GM23338 (cell line): ENCODE data around the gene ZCCHC14. TPM values are rescaled to one million over a fixed set of nuclear protein-coding genes. Genes with fewer than 3 reads are reported as not detected.

ENCODE experiments used
- ATAC-seq: fragments of 200-7000 bp; cut with Tn5 transposase; 3 replicates; pipeline ENCODE4 v1.9.1; 2020
- DNase-seq: peaks from one replicate; pipeline ENCODE4 v3.0.0-alpha.2; 2015; ENCODE audit warnings: low spot score
- H2AFZ ChIP-seq: fragments of 200-600 bp; sonication (generic); 2 replicates; pipeline ENCODE4 v1.8.0; 2016; ENCODE audit warnings: antibody characterized with exemption, mild to moderate bottlenecking, moderate library complexity
- H3F3A ChIP-seq: fragments of 200-600 bp; sonication (generic); replicated peaks from 2 replicates; pipeline ENCODE4 v1.8.0; 2017; ENCODE audit warnings: antibody characterized with exemption, mixed run types, low read depth
- H3K27ac ChIP-seq: fragments of 200-600 bp; sonication (generic); 2 replicates; pipeline ENCODE4 v1.6.1; 2016; ENCODE audit warnings: low read depth
- H3K27me3 ChIP-seq: fragments of 200-600 bp; sonication (generic); 2 replicates; pipeline ENCODE4 v1.8.0; 2016; ENCODE audit warnings: mild to moderate bottlenecking, mixed run types, moderate library complexity; ENCODE audit not compliant: insufficient read depth
- H3K36me3 ChIP-seq: fragments of 200-600 bp; sonication (generic); 2 replicates; pipeline ENCODE4 v1.8.0; 2016; ENCODE audit warnings: mild to moderate bottlenecking; ENCODE audit not compliant: insufficient read depth
- H3K4me1 ChIP-seq: fragments of 200-600 bp; sonication (generic); 2 replicates; pipeline ENCODE4 v1.8.0; 2016; ENCODE audit warnings: mild to moderate bottlenecking, moderate library complexity; ENCODE audit not compliant: insufficient read depth
- H3K4me2 ChIP-seq: fragments of 200-600 bp; sonication (generic); 2 replicates; pipeline ENCODE4 v1.7.1; 2017; ENCODE audit warnings: mixed run types
- H3K4me3 ChIP-seq: fragments of 200-600 bp; sonication (generic); 2 replicates; pipeline ENCODE4 v1.6.1; 2016; ENCODE audit warnings: mixed run types
- H3K79me2 ChIP-seq: fragments of 200-600 bp; sonication (generic); replicated peaks from 2 replicates; pipeline ENCODE4 v1.8.0; 2017; ENCODE audit warnings: mild to moderate bottlenecking; ENCODE audit not compliant: insufficient read depth
- H3K9me2 ChIP-seq: fragments of 200-600 bp; sonication (generic); 2 replicates; pipeline ENCODE4 v1.8.0; 2017; ENCODE audit not compliant: insufficient read depth
- H4K20me1 ChIP-seq: fragments of 200-600 bp; sonication (generic); replicated peaks from 2 replicates; pipeline ENCODE4 v1.8.0; 2017; ENCODE audit warnings: mild to moderate bottlenecking; ENCODE audit not compliant: insufficient read depth
- H3K27ac Mint-ChIP-seq: 2 replicates; pipeline ENCODE4 v1.8.0; 2020; ENCODE audit warnings: inconsistent platforms, mild to moderate bottlenecking, moderate library complexity, mixed read lengths
- H3K27me3 Mint-ChIP-seq: 3 replicates; pipeline ENCODE4 v1.8.0; 2022; ENCODE audit warnings: low read depth, mild to moderate bottlenecking, moderate library complexity, mixed read lengths, inconsistent platforms; ENCODE audit not compliant: insufficient read depth, poor library complexity
- H3K36me3 Mint-ChIP-seq: 3 replicates; pipeline ENCODE4 v1.8.0; 2021; ENCODE audit warnings: low read depth, mild to moderate bottlenecking, inconsistent platforms, moderate library complexity, mixed read lengths
- H3K4me1 Mint-ChIP-seq: 3 replicates; pipeline ENCODE4 v1.8.0; 2020; ENCODE audit warnings: mild to moderate bottlenecking, inconsistent platforms, mixed read lengths
- H3K4me3 Mint-ChIP-seq: 3 replicates; pipeline ENCODE4 v1.8.0; 2021; ENCODE audit warnings: moderate library complexity, mild to moderate bottlenecking, inconsistent platforms, mixed read lengths
- H3K9me3 Mint-ChIP-seq: 3 replicates; pipeline ENCODE4 v1.8.0; 2020; ENCODE audit warnings: moderate library complexity, mild to moderate bottlenecking, inconsistent platforms, mixed read lengths
- CREB1 ChIP-seq: fragments of 250-450 bp; sonication (Bioruptor Pico); IDR thresholded peaks from 2 replicates; pipeline ENCODE4 v1.5.0; 2020; ENCODE audit warnings: low read depth, mild to moderate bottlenecking, moderate library complexity
- CTCF ChIP-seq, 2 experiments: fragments of 200-600 bp in 1 of 2; sonication (generic) in 1 of 2; conservative IDR thresholded peaks; 2 replicates each; pipeline versions ENCODE4 v1.5.1 to v1.6.1; 2016 to 2017; ENCODE audit warnings: antibody characterized with exemption in 2 of 2, low read depth in 2 of 2, mild to moderate bottlenecking in 2 of 2, moderate library complexity in 1 of 2
- ETS1 ChIP-seq: IDR thresholded peaks from 2 replicates; pipeline ENCODE4 v1.6.1; 2016; ENCODE audit warnings: antibody characterized with exemption
- EZH2 ChIP-seq: fragments of 200-600 bp; sonication (generic); IDR thresholded peaks from one replicate; pipeline ENCODE4 v1.8.0; 2017; ENCODE audit warnings: antibody characterized with exemption, mild to moderate bottlenecking, low read depth; ENCODE audit not compliant: unreplicated experiment
- JUNB ChIP-seq: IDR thresholded peaks from one replicate; pipeline ENCODE4 v1.6.1; 2016; ENCODE audit warnings: antibody characterized with exemption; ENCODE audit not compliant: unreplicated experiment
- NANOG ChIP-seq: IDR thresholded peaks from 2 replicates; pipeline ENCODE4 v1.6.1; 2016; ENCODE audit warnings: antibody characterized with exemption, borderline replicate concordance
- REST ChIP-seq: IDR thresholded peaks from one replicate; pipeline ENCODE4 v1.6.1; 2018; ENCODE audit warnings: antibody characterized with exemption; ENCODE audit not compliant: unreplicated experiment
- STAT1 ChIP-seq: IDR thresholded peaks from one replicate; pipeline ENCODE4 v1.6.1; 2016; ENCODE audit warnings: antibody characterized with exemption; ENCODE audit not compliant: unreplicated experiment
- ZNF331 ChIP-seq: fragments of 250-450 bp; sonication (Bioruptor Pico); IDR thresholded peaks from 2 replicates; pipeline ENCODE4 v1.5.0; 2020; ENCODE audit warnings: low read depth, mild to moderate bottlenecking, moderate library complexity
- ZNF462 ChIP-seq: fragments of 250-450 bp; sonication (Bioruptor Pico); IDR thresholded peaks from 2 replicates; pipeline ENCODE4 v1.5.0; 2020; ENCODE audit warnings: mild to moderate bottlenecking, moderate library complexity
- polyA plus RNA-seq: library from polyadenylated mRNA; unstranded; fragments of >200 nt; fragmentation: Nextera tagmentation; extraction: Ambion mirVana; gene quantifications from 2 replicates; pipeline ENCODE4 v1.2.1, GENCODE V29; 2016
- total RNA-seq: library from RNA; depleted of rRNA; stranded (reverse); fragments of >200 nt; shearing (Covaris generic); gene quantifications from 2 replicates; pipeline ENCODE4 v1.2.3, GENCODE V29; 2014

The ZCCHC14 gene
- total and polyA plus RNA-seq, 2 experiments from 2014 or later = 6.8 to 22.4 TPM

GRCh38 chr16:87507351-87508069 lies 14.7 kb upstream of the ZCCHC14 start (continued):
- TF ChIP-seq ETS1 = no peak
- TF ChIP-seq ZNF331 (CRISPR knock-in tag) = no peak
- no peak for TF ChIP-seq CTCF (conservative IDR thresholded peaks at IDR 0.05; ENCODE audit: low read depth in 2 of 2)
- TF ChIP-seq STAT1 = no peak
- no peak for TF ChIP-seq REST
- TF ChIP-seq CREB1 = no peak
- TF ChIP-seq NANOG = no peak

- Mint-ChIP-seq H3K4me3 (no peak overlapping the region), H3K9me3 (peaks cover 4% of the 10 kb centered on the region; the same call in 2 of the 3 replicates), H3K4me1 (peaks cover 5% of the 10 kb centered on the region; the same call in 2 of the 3 replicates), H3K27me3 (no peaks in the 10 kb centered on the region), H3K27ac (no peak overlapping the region; the same call in 1 of the 2 replicates), H3K36me3 (no peaks in the 10 kb centered on the region)
- H4K20me1 ChIP-seq = no peaks in the 10 kb centered on the region
- no peak overlapping the region; the same call in 1 of the 2 replicates for H2AFZ ChIP-seq
- no peaks in the 10 kb centered on the region for H3K36me3 ChIP-seq
- no peak overlapping the region for H3K27ac ChIP-seq
- peaks cover 12% of the 10 kb centered on the region for H3F3A ChIP-seq
- ATAC-seq = no peak
- H3K9me2 ChIP-seq = no peaks in the 10 kb centered on the region
- H3K27me3 ChIP-seq = no peaks in the 10 kb centered on the region
- no peak overlapping the region for H3K4me2 ChIP-seq
- no peak overlapping the region for H3K4me3 ChIP-seq
- no peaks in the 10 kb centered on the region for H3K79me2 ChIP-seq
- no peaks in the 10 kb centered on the region for H3K4me1 ChIP-seq
- no peak for DNase-seq
- TF ChIP-seq ZNF331 (CRISPR knock-in tag) (no peak), EZH2 (no peak), ZNF462 (no peak), JUNB (no peak)
Observed at GRCh38 chr16:87506423-87507350, 13.9 kb upstream of the ZCCHC14 start.
